Ascending aorta (tissue), 2 donors: Measurements from ENCODE around the gene CSF2RB. TPM values are rescaled to one million over a fixed set of nuclear protein-coding genes. Genes with fewer than 3 reads are reported as not detected.

ENCODE experiments used
- DNase-seq, 2 donors: peaks; one replicate each; pipeline ENCODE4 v3.0.0-alpha.2; 2019; ENCODE audit warnings: low spot score in 2 of 2
- H3K27ac ChIP-seq, 2 donors: fragments of 200-600 bp; sonication (generic); one replicate each; pipeline ENCODE4 v1.5.1; 2016 to 2017; ENCODE audit warnings: mild to moderate bottlenecking in 1 of 2
- H3K27me3 ChIP-seq: fragments of 200-600 bp; sonication (generic); one replicate; pipeline ENCODE4 v1.5.1; 2017
- H3K36me3 ChIP-seq, 2 donors: fragments of 200-600 bp; sonication (generic); one replicate each; pipeline ENCODE4 v1.5.1; 2016
- H3K4me1 ChIP-seq, 2 donors: fragments of 200-600 bp; sonication (generic); one replicate each; pipeline ENCODE4 v1.5.1; 2016 to 2017; ENCODE audit warnings: mild to moderate bottlenecking in 1 of 2
- H3K4me3 ChIP-seq, 2 donors: fragments of 200-600 bp; sonication (generic); one replicate each; pipeline ENCODE4 v1.5.1; 2016 to 2017; ENCODE audit warnings: mild to moderate bottlenecking in 1 of 2
- H3K9me3 ChIP-seq, 2 donors: fragments of 200-600 bp; sonication (generic); one replicate each; pipeline ENCODE4 v1.5.1; 2016
- intact Hi-C: fragments of 100-400 bp; cut with DNase I; formaldehyde crosslinking; loops from one replicate; pipeline ENCODE4 v1.15.1; 2023
- total RNA-seq: library from RNA; depleted of rRNA; stranded (reverse); fragments of >200 nt; gene quantifications from one replicate; pipeline ENCODE4 v1.1.0, GENCODE V29; 2016
- TF ChIP-seq, protein P1 (sequence below), 3 experiments: fragments of 200-600 bp in 2 of 3; fragments of 450-650 bp in 1 of 3; sonication (generic) in 2 of 3; IDR thresholded peaks; one replicate each; pipeline ENCODE4 v1.5.1; 2016 to 2019; ENCODE audit warnings: antibody characterized with exemption in 3 of 3, mild to moderate bottlenecking in 1 of 3, moderate library complexity in 1 of 3

Gene CSF2RB
- total RNA-seq, 1 donor from 2014 or later: 6.0 TPM

DNA sequence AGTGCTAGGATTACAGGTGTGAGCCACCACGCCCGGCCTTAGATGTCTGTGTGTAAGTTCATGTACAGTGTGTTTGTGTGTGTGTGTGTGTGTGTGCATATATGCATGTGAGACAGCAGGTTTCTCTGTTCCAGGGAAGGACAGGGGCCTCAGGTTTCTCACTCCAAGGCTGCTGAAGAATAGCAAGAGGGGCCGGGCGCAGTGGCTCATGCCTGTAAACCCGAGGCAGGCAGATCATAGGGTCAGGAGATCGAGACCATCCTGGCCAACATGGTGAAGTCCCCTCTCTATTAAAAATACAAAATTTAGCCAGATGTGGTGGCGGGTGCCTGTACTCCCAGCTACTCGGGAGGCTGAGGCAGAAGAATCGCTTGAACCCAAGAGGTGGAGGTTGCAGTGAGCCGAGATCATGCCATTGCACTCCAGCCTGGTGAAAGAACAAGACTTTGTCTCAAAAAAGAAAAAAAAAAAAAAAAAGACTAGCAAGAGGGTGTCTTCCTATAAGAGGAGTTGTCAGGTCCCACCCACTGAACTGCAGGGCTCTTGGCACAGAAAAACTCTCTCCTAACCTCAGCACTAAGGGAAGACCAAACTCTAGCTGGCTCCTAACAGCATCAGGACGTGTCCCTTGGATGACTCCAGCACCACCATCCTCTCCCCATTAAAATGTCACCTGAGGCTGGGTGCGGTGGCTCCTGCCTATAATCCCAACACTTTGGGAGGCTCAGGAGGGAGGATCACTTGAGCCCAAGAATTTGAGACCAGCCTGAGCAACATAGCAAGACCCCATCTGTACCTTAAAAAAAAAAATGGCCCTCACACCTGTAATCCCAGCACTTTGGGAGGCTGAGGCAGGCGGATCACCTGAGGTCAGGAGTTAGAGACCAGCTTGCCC, 65.8 kb downstream of the CSF2RB start:
- DNase-seq: no peak
- Histone ChIP-seq H3K27ac (no peak overlapping the region), H3K36me3 (no peaks in the 10 kb centered on the region), H3K4me1 (no peaks in the 10 kb centered on the region), H3K4me3 (no peak overlapping the region), H3K27me3 (no peaks in the 10 kb centered on the region), H3K9me3 (no peaks in the 10 kb centered on the region)
- TF ChIP-seq, protein P1, sequence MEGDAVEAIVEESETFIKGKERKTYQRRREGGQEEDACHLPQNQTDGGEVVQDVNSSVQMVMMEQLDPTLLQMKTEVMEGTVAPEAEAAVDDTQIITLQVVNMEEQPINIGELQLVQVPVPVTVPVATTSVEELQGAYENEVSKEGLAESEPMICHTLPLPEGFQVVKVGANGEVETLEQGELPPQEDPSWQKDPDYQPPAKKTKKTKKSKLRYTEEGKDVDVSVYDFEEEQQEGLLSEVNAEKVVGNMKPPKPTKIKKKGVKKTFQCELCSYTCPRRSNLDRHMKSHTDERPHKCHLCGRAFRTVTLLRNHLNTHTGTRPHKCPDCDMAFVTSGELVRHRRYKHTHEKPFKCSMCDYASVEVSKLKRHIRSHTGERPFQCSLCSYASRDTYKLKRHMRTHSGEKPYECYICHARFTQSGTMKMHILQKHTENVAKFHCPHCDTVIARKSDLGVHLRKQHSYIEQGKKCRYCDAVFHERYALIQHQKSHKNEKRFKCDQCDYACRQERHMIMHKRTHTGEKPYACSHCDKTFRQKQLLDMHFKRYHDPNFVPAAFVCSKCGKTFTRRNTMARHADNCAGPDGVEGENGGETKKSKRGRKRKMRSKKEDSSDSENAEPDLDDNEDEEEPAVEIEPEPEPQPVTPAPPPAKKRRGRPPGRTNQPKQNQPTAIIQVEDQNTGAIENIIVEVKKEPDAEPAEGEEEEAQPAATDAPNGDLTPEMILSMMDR (IDR thresholded peaks at IDR 0.05): no peak
- intact Hi-C loops: loop anchor here (2.0 to 5.0 kb wide), 3 partner anchors 122 to 432 kb away; no protein-coding TSS in a partner anchor

DNA sequence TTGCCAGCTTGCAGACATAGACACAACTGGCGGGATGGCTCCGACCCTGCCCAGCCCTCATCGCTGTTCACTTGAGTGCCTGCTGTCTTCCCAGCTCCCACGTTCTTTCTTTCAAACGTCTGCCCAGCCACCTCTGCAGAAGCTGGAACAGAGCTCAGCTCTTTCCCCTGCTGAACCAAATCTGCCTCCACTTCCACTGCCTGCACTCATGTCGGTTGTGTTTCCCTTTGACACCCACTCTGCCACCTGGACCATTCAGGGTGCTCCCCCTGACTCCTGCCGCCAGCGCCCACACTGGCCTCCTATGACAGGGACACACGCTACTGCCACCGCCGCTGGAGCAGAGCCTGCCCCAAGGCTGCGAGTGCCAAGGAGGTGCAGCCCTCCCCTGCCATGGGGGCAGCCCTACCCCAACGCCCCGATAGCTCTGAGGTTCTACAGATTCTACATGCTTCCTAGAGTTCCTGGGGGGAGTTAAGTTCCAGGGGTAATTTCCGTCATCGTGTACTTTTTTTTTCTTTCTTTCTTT, 67.9 kb downstream of the CSF2RB start:
- Histone ChIP-seq H3K9me3 (peaks cover 0 to 12% of the 10 kb centered on the region in 2 donors), H3K4me1 (no peaks in the 10 kb centered on the region), H3K27me3 (no peaks in the 10 kb centered on the region), H3K4me3 (no peak overlapping the region), H3K27ac (no peak overlapping the region), H3K36me3 (no peaks in the 10 kb centered on the region)
- intact Hi-C loops: no loop called here
- TF ChIP-seq, protein P1 (IDR thresholded peaks at IDR 0.05): no peak
- no peak for DNase-seq

DNA sequence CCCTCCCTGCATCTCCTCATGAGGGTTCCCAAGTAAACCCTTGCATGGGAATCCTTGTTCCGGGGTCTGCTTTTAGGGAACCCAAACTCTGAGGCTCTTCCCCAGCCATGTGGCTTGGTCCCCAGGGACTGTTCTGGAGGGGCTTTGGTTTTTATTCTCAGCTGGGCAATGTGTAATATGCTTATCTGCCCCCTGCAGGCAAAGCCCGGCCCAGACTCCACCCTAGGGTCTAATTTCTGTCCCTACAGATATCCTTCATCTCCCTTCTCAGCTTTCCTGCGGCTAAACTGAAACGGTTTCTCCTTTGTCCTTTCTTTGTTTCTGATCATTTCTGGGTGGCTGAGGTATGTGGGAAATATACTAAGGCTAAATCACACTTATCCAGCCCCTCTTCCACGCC, 68.7 kb downstream of the CSF2RB start:
- intact Hi-C loops: no loop called here

DNA sequence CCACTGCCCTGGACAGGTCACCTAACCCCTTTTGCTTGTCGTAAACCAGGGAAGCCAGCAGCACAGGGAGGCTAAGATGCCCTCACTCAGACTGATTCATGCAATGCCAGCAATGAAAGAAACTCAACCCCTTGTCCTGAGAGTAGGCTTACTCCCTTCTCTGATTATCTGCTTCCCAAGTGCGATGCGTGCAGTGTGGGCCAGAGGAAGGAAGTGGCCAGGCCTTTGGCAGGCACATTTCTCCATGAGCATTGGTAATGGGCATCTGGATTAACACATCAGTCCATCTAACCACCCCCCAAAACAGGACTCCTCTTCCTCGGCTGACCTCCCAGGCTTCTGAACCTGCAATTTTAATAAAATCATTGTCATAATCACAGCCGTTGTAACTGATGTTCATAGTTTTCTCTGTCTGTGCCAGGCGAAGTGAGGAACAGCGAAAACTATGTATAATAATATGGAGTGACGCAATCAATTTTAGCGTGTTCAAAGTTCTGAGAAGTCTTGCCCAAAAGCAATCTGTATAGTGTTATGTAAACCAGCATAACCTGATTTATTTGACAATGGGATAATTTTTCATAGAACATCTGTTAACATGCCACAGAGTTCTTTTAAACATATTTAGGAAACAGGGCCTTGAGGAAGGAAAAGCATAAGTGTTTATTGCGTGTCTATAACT, 71.9 kb downstream of the CSF2RB start:
- H3K9me3 ChIP-seq: peaks cover 0 to 12% of the 10 kb centered on the region in 2 donors
- no peaks in the 10 kb centered on the region for H3K27me3 ChIP-seq
- TF ChIP-seq, protein P1 (IDR thresholded peaks at IDR 0.05): no peak
- intact Hi-C loops: no loop called here
- H3K27ac ChIP-seq: no peak overlapping the region
- no peak overlapping the region for H3K4me3 ChIP-seq
- H3K36me3 ChIP-seq: no peaks in the 10 kb centered on the region
- no peaks in the 10 kb centered on the region for H3K4me1 ChIP-seq
- no peak for DNase-seq

More for the DNA sequence above, 68.7 kb downstream of the CSF2RB start:
- no peaks in the 10 kb centered on the region for H3K27me3 ChIP-seq
- H3K4me3 ChIP-seq: no peak overlapping the region
- H3K36me3 ChIP-seq: no peaks in the 10 kb centered on the region
- peaks cover 0 to 12% of the 10 kb centered on the region in 2 donors for H3K9me3 ChIP-seq
- no peak for DNase-seq
- H3K27ac ChIP-seq: no peak overlapping the region
- TF ChIP-seq, protein P1 (IDR thresholded peaks at IDR 0.05): no peak
- H3K4me1 ChIP-seq: no peaks in the 10 kb centered on the region

DNA sequence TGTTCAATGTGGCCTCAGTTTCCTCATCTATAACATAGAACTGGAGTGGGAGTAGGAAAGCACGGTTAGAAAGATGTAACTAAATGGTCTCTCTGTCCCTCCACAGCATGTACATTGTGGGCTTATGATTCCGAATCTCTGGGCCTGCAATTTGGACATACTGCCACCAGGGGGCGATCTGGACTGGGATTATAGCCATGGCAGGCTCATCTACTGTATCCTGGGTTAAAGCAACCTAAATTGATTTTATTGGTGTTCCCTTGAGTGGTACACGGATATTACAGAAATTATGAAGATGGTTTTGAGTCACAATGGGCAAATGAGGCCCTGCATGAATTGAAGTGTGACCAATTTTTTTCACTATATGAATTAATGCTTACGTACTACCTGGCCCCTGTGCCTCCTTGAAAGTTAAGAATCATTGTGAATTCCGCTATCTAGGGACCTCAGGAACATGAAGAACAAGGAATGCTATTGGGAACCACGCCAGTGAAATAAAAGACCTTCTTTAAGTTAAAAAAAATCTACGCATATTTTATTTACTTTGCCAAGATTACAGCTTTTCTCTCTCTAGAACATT, 72.9 kb downstream of the CSF2RB start:
- Histone ChIP-seq H3K27me3 (no peaks in the 10 kb centered on the region), H3K36me3 (no peaks in the 10 kb centered on the region), H3K4me1 (no peaks in the 10 kb centered on the region), H3K27ac (no peak overlapping the region), H3K4me3 (no peak overlapping the region), H3K9me3 (peaks cover 0 to 12% of the 10 kb centered on the region in 2 donors)
- intact Hi-C loops: no loop called here
- TF ChIP-seq, protein P1 (IDR thresholded peaks at IDR 0.05): peak in 2 of 3 experiments; percentile 15 to 25
- DNase-seq: no peak
